CD4-positive, CD25-positive, alpha-beta regulatory T cell (primary cell): ENCODE measurements around the gene HOXC12. TPM values are rescaled to one million over a fixed set of nuclear protein-coding genes. Genes with fewer than 3 reads are reported as not detected.

Experiments
- ATAC-seq, 2 donors: fragments of 150-1000 bp; cut with Tn5 transposase; one replicate each; pipeline ENCODE4 v1.10.0; 2021; ENCODE audit warnings: low read depth in 2 of 2, moderate number of reproducible peaks in 2 of 2, moderate library complexity in 1 of 2
- DNase-seq, 3 donors: peaks; one replicate each; pipeline versions ENCODE4 v3.0.0 to v3.0.0-alpha.2; 2012 to 2022; ENCODE audit warnings: mixed read lengths in 1 of 3
- H3K27ac ChIP-seq: one replicate; pipeline ENCODE4 v1.7.0; 2013; ENCODE audit warnings: mild to moderate bottlenecking, low read length; ENCODE audit not compliant: insufficient read depth, poor library complexity, severe bottlenecking
- H3K27me3 ChIP-seq: one replicate; pipeline ENCODE4 v1.7.0; 2013; ENCODE audit warnings: low read length; ENCODE audit not compliant: control insufficient read depth, insufficient read depth
- H3K36me3 ChIP-seq: one replicate; pipeline ENCODE4 v1.7.0; 2013; ENCODE audit warnings: mild to moderate bottlenecking, low read length, moderate library complexity; ENCODE audit not compliant: control insufficient read depth, insufficient read depth
- H3K4me1 ChIP-seq: 2 replicates; pipeline ENCODE4 v1.7.0; 2013; ENCODE audit warnings: mild to moderate bottlenecking, low read length; ENCODE audit not compliant: insufficient read depth, control insufficient read depth, poor library complexity, severe bottlenecking
- H3K4me3 ChIP-seq: one replicate; pipeline ENCODE4 v1.7.0; 2013; ENCODE audit warnings: low read depth, mild to moderate bottlenecking, low read length, moderate library complexity
- H3K9me3 ChIP-seq, 2 experiments: 1 replicate in 1 of 2; 2 replicates in 1 of 2; pipeline ENCODE4 v1.7.0; 2013; ENCODE audit warnings: low read length in 2 of 2, mild to moderate bottlenecking in 1 of 2, moderate library complexity in 1 of 2; ENCODE audit not compliant: control insufficient read depth in 2 of 2
- H3K27ac Mint-ChIP-seq, 3 donors: one replicate each; pipeline ENCODE4 v1.8.0; 2020 to 2022; ENCODE audit warnings: mild to moderate bottlenecking in 3 of 3, mixed read lengths in 3 of 3, moderate library complexity in 2 of 3
- H3K27me3 Mint-ChIP-seq: one replicate; pipeline ENCODE4 v1.8.0; 2022; ENCODE audit warnings: mild to moderate bottlenecking, mixed read lengths
- H3K36me3 Mint-ChIP-seq: one replicate; pipeline ENCODE4 v1.8.0; 2020; ENCODE audit warnings: mixed read lengths
- H3K4me1 Mint-ChIP-seq, 4 donors: one replicate each; pipeline ENCODE4 v1.8.0; 2020 to 2022; ENCODE audit warnings: mixed read lengths in 4 of 4, mild to moderate bottlenecking in 1 of 4
- H3K4me3 Mint-ChIP-seq, 4 donors: one replicate each; pipeline ENCODE4 v1.8.0; 2020 to 2022; ENCODE audit warnings: mild to moderate bottlenecking in 4 of 4, mixed read lengths in 4 of 4, moderate library complexity in 3 of 4
- H3K9me3 Mint-ChIP-seq, 7 donors: one replicate each; pipeline ENCODE4 v1.8.0; 2020 to 2022; ENCODE audit warnings: mixed read lengths in 7 of 7, mild to moderate bottlenecking in 3 of 7, moderate library complexity in 2 of 7
- polyA plus RNA-seq, 4 donors: library from polyadenylated mRNA; unstranded; fragments of 300-500 nt; fragmentation: Illumina TruSeq; gene quantifications; one replicate each; pipeline ENCODE4 v1.2.3, GENCODE V29; 2021
- total RNA-seq: library from RNA; stranded (reverse); gene quantifications from one replicate; pipeline ENCODE4 v1.2.3, GENCODE V29; 2022

HOXC12 gene
- total and polyA plus RNA-seq, 5 donors from 2014 or later, result not detected

DNA sequence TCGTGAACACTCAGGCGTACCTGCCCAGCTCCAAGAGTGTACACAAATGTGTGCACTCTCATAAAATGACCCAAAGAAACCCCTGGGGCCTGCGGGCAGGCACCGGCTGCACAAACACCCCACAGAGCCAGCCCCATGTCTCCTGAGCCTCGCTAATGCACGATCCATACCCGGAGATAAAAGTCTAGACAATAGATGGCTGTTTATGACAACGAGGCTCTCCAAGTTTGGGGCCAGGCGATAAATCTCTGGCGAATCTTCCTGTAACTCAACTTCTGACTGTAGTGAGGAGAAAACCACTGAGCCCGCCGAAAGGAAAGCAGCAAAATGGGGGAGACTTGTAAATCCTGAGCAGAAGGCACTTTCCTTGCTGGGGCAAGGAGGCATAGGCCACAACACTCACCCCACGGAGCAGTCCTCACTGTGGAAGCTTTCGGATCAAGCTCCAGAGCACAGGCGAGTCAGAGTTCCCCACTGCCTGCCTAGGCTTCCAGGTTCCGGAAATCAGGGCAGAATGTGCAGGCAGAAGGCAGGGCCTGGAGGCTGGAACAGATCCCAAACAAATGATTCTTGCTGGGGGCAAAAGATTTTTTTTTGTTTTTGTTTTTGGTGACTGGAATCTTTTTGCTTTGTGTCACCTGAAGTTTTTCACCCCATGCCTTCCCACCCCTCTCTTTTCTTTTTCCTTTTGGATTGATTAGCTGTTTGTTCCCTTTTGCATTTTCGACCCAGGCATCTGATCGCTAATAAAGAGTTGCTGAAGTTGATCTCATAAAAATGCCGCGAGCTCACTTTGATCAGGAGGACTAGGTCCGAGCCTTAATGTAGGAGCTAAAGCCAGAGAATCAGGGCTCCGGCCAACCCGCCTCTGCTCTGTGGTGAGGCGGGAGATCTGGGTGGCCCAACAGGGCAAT lies 13.8 kb downstream of the HOXC12 start:
- Mint-ChIP-seq H3K9me3 (peaks cover 0 to 11% (median 1%) of the 10 kb centered on the region in 7 donors), H3K27me3 (peaks cover 99% of the 10 kb centered on the region), H3K36me3 (no peaks in the 10 kb centered on the region), H3K4me3 (no peak overlapping the region), H3K27ac (peak overlapping the region in 1 of 3 donors; percentile 33), H3K4me1 (peaks cover 0 to 47% (median 25%) of the 10 kb centered on the region in 4 donors)
- H3K27ac ChIP-seq, result no peak overlapping the region
- no peaks in the 10 kb centered on the region for H3K36me3 ChIP-seq
- ATAC-seq, result no peak
- H3K4me1 ChIP-seq, result peaks cover 25% of the 10 kb centered on the region
- H3K4me3 ChIP-seq, result no peak overlapping the region
- DNase-seq, result no peak
- H3K27me3 ChIP-seq, result peaks cover 83% of the 10 kb centered on the region
- H3K9me3 ChIP-seq, result peaks cover 2 to 9% of the 10 kb centered on the region in 2 experiments

DNA sequence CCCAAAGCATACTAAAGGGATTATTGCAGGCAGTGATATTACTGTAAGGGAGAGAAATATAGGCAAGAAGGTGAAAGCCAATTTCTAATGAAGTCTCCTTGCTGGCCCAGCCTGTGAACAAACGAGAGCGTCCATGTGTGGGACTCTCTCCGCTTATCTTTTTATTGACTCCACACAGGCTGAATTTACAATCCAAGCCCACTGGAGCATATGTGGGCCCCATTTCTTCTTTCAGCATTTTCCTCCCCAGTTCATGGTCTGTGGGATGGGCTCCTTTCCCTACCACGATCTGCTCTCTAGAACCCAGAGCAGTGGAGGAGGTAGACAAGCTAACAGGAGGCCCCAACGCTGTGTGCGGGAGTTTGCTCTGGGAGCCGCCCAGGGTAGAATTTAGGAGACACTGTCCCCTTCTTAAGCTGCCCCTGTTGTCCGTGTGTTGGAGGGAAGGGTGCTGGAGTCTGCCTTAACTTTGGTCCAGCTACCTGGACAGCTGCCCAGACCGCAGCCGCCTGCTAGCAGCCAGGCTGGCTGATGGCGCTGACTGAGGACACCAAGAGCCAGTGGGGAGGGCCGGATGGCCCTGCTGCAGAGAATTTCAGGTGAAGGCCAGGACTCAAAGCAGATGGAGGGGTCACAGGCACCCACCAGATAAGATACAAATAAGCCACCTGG lies 15.0 kb downstream of the HOXC12 start:
- H3K27me3 ChIP-seq, result peaks cover 71% of the 10 kb centered on the region

DNA sequence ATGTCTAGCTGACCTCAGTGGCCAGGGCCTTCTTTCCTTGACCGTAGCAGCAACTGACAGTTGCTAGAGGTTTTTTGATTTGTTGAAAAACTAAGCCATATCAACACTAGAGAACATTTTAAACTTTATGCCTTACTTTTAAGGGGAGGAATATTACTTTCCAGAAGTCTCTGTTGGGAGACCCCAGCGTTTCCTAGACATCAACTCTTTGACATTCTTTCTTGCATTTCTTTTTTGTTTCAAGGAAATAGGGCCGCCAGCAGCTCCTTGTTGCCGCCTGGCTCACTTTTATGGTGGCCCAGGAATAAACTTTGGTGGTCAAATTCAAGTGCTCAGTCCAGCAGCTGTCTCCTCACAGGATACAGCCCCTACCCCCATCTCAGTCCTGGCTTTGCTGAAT lies 15.7 kb downstream of the HOXC12 start:
- ATAC-seq (no peak), DNase-seq (no peak)
- Histone ChIP-seq H3K36me3 (no peaks in the 10 kb centered on the region), H3K4me3 (no peak overlapping the region), H3K27ac (no peak overlapping the region), H3K9me3 (peaks cover 2 to 10% of the 10 kb centered on the region in 2 experiments), H3K27me3 (peaks cover 66% of the 10 kb centered on the region), H3K4me1 (peaks cover 37% of the 10 kb centered on the region)
- H3K4me3 Mint-ChIP-seq, result no peak overlapping the region
- H3K9me3 Mint-ChIP-seq, result peaks cover 0 to 13% (median 1%) of the 10 kb centered on the region in 7 donors
- H3K27me3 Mint-ChIP-seq, result peaks cover 99% of the 10 kb centered on the region
- peaks cover 0 to 41% (median 18%) of the 10 kb centered on the region in 4 donors for H3K4me1 Mint-ChIP-seq
- no peak overlapping the region for H3K27ac Mint-ChIP-seq
- H3K36me3 Mint-ChIP-seq, result no peaks in the 10 kb centered on the region

More for the DNA sequence above, 15.0 kb downstream of the HOXC12 start:
- Histone ChIP-seq H3K4me3 (no peak overlapping the region), H3K27ac (no peak overlapping the region), H3K36me3 (no peaks in the 10 kb centered on the region), H3K9me3 (peaks cover 2 to 9% of the 10 kb centered on the region in 2 experiments), H3K4me1 (peaks cover 34% of the 10 kb centered on the region)
- H3K27ac Mint-ChIP-seq, result no peak overlapping the region
- peaks cover 0 to 42% (median 21%) of the 10 kb centered on the region in 4 donors for H3K4me1 Mint-ChIP-seq
- DNase-seq (no peak), ATAC-seq (no peak)
- H3K27me3 Mint-ChIP-seq, result peaks cover 100% of the 10 kb centered on the region
- H3K4me3 Mint-ChIP-seq, result no peak overlapping the region
- H3K9me3 Mint-ChIP-seq, result peaks cover 0 to 11% (median 1%) of the 10 kb centered on the region in 7 donors
- no peaks in the 10 kb centered on the region for H3K36me3 Mint-ChIP-seq

DNA sequence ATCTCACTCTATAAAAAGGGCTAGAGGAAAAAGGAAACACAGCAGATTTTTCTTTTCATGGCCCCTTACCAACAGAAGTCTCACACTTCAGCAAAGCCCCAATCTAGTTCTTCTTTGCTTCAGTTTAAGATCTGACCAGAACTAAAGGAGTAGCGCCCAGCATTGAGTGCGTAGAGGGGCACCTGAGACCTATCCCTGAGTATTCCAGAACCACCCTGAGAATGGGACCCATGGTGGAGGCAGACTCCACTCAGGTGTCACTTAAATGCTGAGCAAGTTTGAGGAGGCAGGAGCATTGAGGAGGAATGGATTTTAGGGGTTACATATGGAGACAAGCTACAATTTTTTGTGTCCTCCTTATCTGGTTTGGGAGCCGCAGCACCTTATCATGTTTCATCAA lies 16.4 kb downstream of the HOXC12 start:
- no peak overlapping the region for H3K4me3 ChIP-seq
- peaks cover 0 to 38% (median 15%) of the 10 kb centered on the region in 4 donors for H3K4me1 Mint-ChIP-seq

DNA sequence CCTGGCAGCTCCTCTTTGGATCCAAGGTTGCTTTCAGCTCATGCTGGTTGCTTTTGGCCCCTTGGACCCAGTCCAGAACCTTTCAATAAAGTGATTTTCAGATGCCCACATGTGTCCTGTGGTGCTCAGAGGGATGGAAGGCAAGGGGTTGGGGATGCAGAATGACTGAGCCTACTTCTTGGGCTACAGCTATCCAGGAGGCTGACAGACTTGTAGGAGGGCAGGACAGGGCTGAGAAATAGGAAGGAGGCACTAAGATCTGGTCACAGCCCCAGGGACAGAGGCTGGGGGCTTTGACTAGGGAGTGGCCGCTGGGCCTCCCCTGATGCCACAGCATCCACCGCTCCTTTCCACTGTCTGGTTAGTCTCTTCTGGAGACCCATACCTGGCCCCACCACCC lies 17.0 kb downstream of the HOXC12 start:
- DNase-seq (no peak), ATAC-seq (no peak)
- Histone ChIP-seq H3K27me3 (peaks cover 70% of the 10 kb centered on the region), H3K4me1 (peaks cover 27% of the 10 kb centered on the region), H3K27ac (no peak overlapping the region), H3K36me3 (no peaks in the 10 kb centered on the region), H3K4me3 (no peak overlapping the region), H3K9me3 (peaks cover 2 to 20% of the 10 kb centered on the region in 2 experiments)
- H3K36me3 Mint-ChIP-seq, result no peaks in the 10 kb centered on the region
- H3K4me3 Mint-ChIP-seq, result peak overlapping the region in 1 of 4 donors; percentile 41
- H3K27me3 Mint-ChIP-seq, result peaks cover 99% of the 10 kb centered on the region
- H3K4me1 Mint-ChIP-seq, result peaks cover 0 to 35% (median 11%) of the 10 kb centered on the region in 4 donors
- H3K27ac Mint-ChIP-seq, result no peak overlapping the region
- H3K9me3 Mint-ChIP-seq, result peaks cover 0 to 16% (median 1%) of the 10 kb centered on the region in 7 donors

More for the DNA sequence above, 16.4 kb downstream of the HOXC12 start:
- ATAC-seq (no peak), DNase-seq (no peak)
- peaks cover 69% of the 10 kb centered on the region for H3K27me3 ChIP-seq
- H3K4me1 ChIP-seq, result peaks cover 33% of the 10 kb centered on the region
- no peak overlapping the region for H3K27ac ChIP-seq
- no peaks in the 10 kb centered on the region for H3K36me3 ChIP-seq
- H3K9me3 Mint-ChIP-seq, result peaks cover 0 to 15% (median 1%) of the 10 kb centered on the region in 7 donors
- H3K4me3 Mint-ChIP-seq, result no peak overlapping the region
- H3K9me3 ChIP-seq, result peaks cover 2 to 17% of the 10 kb centered on the region in 2 experiments
- H3K36me3 Mint-ChIP-seq, result no peaks in the 10 kb centered on the region
- peaks cover 99% of the 10 kb centered on the region for H3K27me3 Mint-ChIP-seq
- H3K27ac Mint-ChIP-seq, result no peak overlapping the region

DNA sequence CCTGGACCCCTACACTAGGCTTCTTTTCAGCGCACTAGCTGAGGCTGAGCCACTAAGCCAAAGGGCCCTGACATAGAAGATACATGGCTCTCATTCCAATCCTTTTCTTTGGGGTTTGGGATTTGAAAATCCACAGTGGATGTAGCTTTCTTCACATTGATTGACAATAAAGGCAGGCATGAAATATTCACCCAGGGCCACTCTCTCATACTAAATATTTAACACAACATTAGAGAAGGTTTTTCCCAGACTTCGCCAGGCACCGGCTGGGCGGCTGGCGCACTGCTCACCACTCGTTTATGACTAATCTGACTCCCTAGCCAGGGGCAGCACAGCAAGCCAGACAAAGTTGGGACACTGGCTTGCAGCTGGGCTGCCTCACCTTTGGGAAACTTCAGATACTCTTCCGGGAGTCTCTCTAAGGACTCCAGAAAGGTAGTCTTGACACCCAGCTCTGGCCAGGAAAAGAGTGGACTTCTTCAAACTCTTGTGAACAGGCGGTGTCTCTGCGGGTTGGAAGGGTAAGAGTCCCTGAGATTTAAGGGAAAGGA lies 17.5 kb downstream of the HOXC12 start:
- Mint-ChIP-seq H3K36me3 (no peaks in the 10 kb centered on the region), H3K4me3 (peak overlapping the region in 3 of 4 donors; percentile 26 to 41 (median 32)), H3K27ac (no peak overlapping the region), H3K9me3 (peaks cover 0 to 19% (median 1%) of the 10 kb centered on the region in 7 donors), H3K27me3 (peaks cover 99% of the 10 kb centered on the region), H3K4me1 (peaks cover 0 to 30% (median 14%) of the 10 kb centered on the region in 4 donors)
- no peak for ATAC-seq
- no peak overlapping the region for H3K4me3 ChIP-seq
- peaks cover 26% of the 10 kb centered on the region for H3K4me1 ChIP-seq
- H3K27ac ChIP-seq, result no peak overlapping the region
- H3K27me3 ChIP-seq, result peaks cover 69% of the 10 kb centered on the region
- no peak for DNase-seq
- H3K9me3 ChIP-seq, result peaks cover 2 to 20% of the 10 kb centered on the region in 2 experiments
- H3K36me3 ChIP-seq, result no peaks in the 10 kb centered on the region

DNA sequence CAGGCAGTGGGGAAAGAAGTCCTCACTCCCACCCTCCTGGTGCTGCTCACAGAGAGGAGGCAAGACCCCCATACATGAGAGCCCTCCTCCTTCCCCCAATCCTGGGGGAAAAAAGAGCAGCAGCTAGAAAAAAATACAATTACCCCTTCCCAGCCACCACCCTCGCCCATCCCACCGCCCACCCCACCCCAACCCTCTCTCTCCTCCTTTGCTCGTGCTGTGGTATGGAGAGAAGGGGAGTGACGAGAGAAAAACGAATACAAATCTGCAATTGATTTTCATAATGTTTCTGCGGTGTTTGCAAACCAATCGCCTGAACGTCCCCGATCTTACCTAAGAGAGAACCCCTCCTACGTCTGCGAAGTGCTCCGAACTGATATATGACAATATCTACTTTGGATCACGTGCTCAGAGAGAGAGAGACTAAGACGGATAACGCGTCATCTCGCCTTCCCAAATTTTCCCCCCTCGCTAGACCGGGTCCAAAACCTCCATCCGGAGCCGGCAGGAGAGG lies 18.1 kb downstream of the HOXC12 start, which contains the start of gene HOXC11:
TSS of gene HOXC11 (plus strand) at position 405 of the 514 bp plus-strand sequence. CDS start 116 bp downstream, outside the sequence.
- H3K27me3 Mint-ChIP-seq, result peaks cover 99% of the 10 kb centered on the region
- H3K36me3 Mint-ChIP-seq, result no peaks in the 10 kb centered on the region
- no peak within 1 kb of the TSS for H3K4me3 ChIP-seq
- H3K27ac ChIP-seq, result no peak within 1 kb of the TSS
- peaks cover 2 to 20% of the 10 kb centered on the region in 2 experiments for H3K9me3 ChIP-seq
- no peaks in the 10 kb centered on the region for H3K36me3 ChIP-seq
- H3K9me3 Mint-ChIP-seq, result peaks cover 0 to 18% (median 1%) of the 10 kb centered on the region in 7 donors
- H3K27ac Mint-ChIP-seq, result peak within 1 kb of the TSS in 2 of 3 donors; percentile 66 to 92
- peaks cover 69% of the 10 kb centered on the region for H3K27me3 ChIP-seq
- DNase-seq (no peak), ATAC-seq (no peak)
- peak within 1 kb of the TSS; percentile 41 to 87 (median 66) for H3K4me3 Mint-ChIP-seq
- H3K4me1 Mint-ChIP-seq, result peaks cover 0 to 28% (median 15%) of the 10 kb centered on the region in 4 donors
- peaks cover 26% of the 10 kb centered on the region for H3K4me1 ChIP-seq
